Fibroblast of skin of back (primary cell): Measurements from ENCODE around the gene NEU2.

ENCODE experiments used
- DNase-seq: peaks from one replicate; pipeline ENCODE4 v3.0.0-alpha.2; 2013

NEU2 gene

DNA sequence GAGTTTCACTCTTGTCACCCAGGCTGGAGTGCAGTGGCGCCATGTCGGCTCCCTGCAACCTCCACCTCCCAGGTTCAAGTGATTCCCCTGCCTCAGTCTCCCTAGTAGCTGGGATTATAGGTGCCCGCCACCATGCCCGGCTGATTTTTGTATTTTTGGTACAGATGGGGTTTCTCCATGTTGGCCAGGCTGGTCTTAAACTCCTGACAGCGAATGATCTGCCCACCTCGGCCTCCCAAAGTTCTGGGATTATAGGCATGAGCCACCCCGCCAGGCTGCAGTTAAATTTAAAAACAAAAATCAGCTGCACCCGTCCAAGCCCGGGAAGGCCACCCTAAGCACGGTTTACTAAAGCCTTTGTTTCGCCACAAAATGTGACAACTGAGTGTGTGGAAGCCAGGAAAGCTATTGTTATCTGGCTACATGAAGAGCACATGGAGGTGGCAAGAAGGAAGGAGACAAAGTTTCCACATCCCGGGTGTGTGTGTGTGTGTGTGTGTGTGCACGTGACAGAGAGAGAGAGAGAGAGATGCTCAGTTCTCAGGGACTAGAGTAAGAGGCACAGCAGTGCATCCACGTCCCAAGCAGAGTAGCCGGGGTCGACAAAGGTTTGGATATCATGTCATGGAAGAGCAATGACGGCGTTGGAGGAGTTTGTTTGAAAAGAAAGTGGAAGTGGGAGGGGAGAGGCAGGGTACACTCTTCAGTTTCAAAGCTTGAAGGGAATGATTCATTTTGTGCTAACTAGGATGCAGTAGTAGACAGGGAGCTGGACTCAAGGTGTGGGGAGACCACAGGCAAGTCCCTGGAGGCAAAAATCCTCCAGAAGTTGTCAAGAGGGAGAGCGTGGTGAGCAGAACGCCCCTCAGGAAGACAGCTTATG, 47.7 kb downstream of the NEU2 start:
- DNase-seq = no peak

DNA sequence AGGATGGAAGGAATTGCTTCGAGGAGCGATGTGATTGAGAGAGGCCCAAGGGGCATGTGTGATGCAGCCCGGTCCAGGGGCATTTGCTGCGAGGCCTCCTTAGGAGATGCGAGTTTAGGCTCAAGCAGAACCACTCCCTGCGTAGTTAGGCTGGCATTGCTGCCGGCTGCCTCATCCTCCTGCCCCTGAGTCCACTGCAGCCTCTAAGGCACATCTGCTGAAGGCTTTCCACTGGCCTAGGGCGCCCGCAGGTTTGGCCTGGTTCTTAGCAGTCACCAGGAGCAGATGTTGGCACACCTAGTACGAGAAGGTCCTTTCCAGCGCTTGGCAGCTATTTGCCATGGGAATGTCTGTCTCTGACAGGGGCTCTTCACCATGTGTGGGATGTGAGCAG, 48.4 kb downstream of the NEU2 start:
- DNase-seq = no peak

DNA sequence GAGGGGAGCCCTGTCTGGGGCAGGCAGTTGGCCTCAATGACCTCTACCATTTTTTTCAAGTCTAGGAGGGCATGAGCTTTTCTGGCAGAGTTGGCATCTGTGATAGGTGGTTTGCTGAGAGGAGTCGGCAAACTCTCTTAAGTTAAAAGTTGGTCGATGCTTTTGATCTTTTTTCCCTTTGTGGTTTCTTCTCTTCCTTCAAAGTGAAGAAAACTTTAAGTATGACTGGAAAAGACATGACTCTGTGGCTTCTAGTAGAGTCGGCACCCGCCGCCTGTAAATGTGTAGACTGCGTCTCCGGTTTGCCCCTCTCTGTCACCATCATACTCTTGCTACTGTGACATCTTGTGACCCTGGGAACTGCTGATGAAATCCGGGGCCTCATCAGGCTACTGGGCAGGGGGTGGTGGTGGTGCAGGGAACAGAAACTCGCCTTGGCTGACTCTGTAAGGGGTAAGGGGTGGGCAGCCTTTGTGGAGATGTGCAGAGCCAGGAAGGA, 48.8 kb downstream of the NEU2 start:
- no peak for DNase-seq

DNA sequence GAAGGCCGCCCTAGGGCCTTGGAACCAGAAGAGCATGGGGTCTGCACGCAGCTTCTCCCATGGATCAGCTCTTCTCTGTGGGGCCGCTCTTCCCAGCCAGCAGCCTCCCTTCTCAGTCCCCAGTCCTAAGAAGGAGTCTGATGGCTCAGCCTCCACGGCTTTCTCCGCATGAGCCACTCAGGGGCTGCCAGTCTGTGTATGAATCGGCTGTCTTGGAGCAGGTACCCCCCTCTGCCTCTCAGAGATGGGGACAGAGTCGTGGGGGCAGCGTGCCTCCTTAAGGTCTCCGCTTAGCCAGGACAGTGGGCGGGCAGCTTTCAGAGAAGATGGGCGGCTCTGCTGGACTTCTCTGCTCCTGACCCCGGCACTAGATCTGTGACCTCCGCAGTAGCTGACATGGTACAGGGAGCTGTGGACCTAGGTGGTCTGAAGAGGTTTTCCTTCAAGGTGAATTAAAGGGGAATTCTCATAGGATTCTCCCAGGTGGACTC, 49.3 kb downstream of the NEU2 start:
- no peak for DNase-seq

DNA sequence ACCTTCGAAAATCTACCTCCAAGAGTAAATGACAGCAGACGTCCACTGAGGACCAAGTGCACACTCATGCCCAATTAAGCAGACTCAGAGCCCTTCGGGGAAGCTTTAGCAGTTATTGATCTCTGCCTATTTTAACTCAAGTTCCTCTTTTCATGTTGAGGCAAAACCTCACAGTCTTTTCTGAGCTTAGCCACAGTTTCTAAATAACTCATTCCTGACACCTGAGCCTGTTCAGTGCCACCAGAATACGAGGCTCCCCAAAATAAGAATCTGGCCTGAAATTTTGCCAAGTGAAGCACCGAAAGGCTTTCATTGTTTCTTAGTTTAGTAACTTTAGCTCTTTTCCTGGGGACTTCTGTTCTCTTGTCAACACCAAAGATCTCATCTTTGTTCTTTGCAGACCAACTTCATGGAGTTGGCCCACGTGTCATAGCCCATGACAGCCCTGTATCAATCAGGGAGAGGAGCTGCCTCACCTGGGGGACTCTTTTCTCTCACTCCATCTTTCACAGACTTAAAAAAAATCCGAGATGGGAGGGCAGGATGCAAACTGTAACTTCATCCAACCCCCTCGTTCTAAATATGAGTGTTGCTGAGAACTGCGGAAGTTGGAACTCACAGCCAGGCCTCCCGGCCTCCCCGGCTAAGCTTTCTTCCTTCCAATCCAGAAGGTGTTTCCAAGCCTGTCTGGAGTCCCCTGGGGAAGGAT, 49.9 kb downstream of the NEU2 start:
- no peak for DNase-seq

DNA sequence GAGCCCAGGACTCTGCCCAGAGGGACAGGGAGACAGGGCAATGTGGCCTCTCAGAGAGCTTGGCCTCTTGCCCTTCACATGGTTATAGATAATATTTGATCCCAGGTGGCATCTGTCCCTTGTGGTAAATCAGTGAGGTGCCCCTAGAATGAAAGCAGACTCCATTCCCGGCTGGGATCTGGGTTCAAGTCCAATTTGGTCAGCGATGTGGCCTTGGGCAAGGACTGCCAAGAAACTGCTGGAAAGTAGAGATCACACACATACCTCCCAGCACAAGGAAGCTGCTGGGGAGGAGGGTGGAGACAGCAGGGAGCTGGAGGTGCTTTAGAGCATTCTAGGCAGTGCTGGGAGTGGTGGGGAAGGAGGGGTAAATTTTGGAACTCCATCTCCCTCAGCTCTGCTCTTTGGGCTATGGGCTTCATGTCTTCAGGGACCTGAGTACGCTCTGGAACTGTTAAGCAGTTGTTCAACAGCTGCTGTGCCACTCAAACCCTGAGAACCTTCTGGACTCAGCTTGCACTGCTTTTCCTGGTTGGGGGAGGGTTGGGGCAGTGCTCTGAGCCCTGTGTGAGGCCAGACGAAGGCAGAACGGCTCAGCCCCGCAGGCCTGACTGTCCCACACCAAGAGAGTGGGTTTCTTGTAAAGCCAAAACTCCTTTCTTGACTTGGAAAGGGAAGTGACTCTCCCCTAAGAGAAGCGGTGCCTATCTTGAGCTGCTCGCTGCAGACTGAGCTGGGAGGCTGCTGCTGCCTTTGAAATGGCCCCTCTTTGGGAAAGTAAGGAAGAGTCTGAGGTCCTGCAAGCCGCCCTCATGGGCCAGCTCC, 50.7 kb downstream of the NEU2 start:
- no peak for DNase-seq

DNA sequence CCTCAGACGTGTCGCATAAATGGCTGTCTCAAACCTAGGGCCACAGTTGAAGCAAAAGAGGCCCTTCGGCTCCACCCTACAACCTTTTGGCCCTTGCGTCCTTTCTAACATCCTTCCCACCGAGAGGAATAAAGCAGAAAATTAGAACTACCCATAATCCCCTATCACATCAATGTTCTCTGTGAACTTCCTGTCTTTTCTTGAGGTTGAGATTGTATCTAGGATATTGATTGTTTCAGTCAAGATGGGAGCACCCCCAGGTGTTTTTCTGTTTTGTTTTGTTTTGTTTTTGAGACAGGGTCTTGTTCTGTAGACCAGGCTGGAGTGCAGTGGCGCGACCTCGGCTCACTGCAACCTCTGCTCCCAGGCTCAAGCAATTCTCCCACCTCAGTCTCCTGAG, 51.3 kb downstream of the NEU2 start:
- no peak for DNase-seq

DNA sequence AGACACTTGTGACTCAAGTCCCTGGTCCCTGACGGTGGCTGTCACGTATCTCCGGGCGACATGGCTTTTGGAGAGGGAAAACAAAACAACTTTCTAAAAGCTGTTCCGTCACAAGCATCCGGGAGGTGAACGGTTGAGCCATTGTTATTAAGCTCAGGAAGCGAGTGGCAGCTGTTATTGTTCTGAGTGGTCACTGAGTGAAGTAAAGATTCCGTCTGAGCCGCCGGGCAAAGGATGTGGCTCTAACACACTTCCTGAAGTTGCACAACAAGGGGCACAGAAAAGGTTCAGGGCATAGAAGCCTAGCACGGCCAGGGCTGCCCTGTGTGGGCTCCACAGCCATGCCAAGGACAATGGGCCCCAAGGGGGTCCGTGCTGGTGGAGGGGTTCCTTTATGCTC, 52.0 kb downstream of the NEU2 start:
- DNase-seq = no peak
